ENCODE measurements around the gene PTBP1. TPM values are rescaled to one million over a fixed set of nuclear protein-coding genes. Genes with fewer than 3 reads are reported as not detected.
A peak's percentile ranks its signal among the peaks of the same experiment; 100 is the strongest.

PTBP1 gene
- total and polyA plus RNA-seq, 2 of the 13 experiments (the other 11 are each of a cell fraction or from before 2014, with no cell fraction given), result 195 to 288 TPM

GRCh38 chr19:843180-843835, 46.1 kb downstream of the PTBP1 start (continued):
- TF ChIP-seq ZBTB7B (CRISPR knock-in tag; IDR thresholded peaks at IDR 0.05), result 0 out of 2 replicates have a peak, but pooled peaks have one; percentile 14
- TF ChIP-seq ZNF280B (CRISPR knock-in tag; IDR thresholded peaks at IDR 0.05; ENCODE audit: borderline replicate concordance), result peak; percentile 30; the same call in 1 of the 2 replicates
- TF ChIP-seq IRF9 (CRISPR knock-in tag; IDR thresholded peaks at IDR 0.05; ENCODE audit: borderline replicate concordance), result no peak

GRCh38 chr19:843836-844545, 46.7 kb downstream of the PTBP1 start:
- ATAC-seq (no peak; the same call in 2 of the 3 replicates), DNase-seq (ENCODE audit: low spot score) (no peak), FAIRE-seq (no peak)
- POLR2A ChIA-PET, result no interaction called here
- CTCF ChIA-PET (ENCODE audit: low intra/inter-chr PET ratio, low total read pairs), result no interaction called here
- H3K79me2 ChIP-seq (ENCODE audit: insufficient read depth, low read length), result no peaks in the 10 kb centered on the region
- no TSS peak for BruUV-seq (replicated peaks)
- H3K4me2 ChIP-seq (ENCODE audit: low read depth, low read length), result peak overlapping the region; percentile 71
- peaks cover 18 to 73% of the 10 kb centered on the region in 2 experiments for H3K27me3 ChIP-seq (ENCODE audit: control insufficient read depth in 1 of 2, insufficient read depth in 2 of 2, low read length in 2 of 2)
- peaks cover 29% of the 10 kb centered on the region for H3K4me1 ChIP-seq (ENCODE audit: insufficient read depth, low read length)
- intact Hi-C loops (cut with micrococcal nuclease; ENCODE audit: unreplicated experiment) (no loop called here), in situ Hi-C loops (cut with HindIII; ENCODE audit: extremely low pct_ligation_motif_present, low pct_unique_long_range_greater_than_20kb) (no loop called here)
- H3K4me3 ChIP-seq (replicated peaks in 1 of 3; ENCODE audit: insufficient read depth in 1 of 3, low read depth in 2 of 3, low read length in 3 of 3), result peak overlapping the region in 2 of 3 experiments; percentile 19 to 64; a peak in 3 of 6 replicates
- H3K9me3 ChIP-seq (ENCODE audit: low read length), result no peaks in the 10 kb centered on the region
- H3K27ac ChIP-seq (ENCODE audit: extremely low read length, insufficient read depth, low read length), result no peak overlapping the region
- H4K20me1 ChIP-seq (ENCODE audit: insufficient read depth, low read length), result no peaks in the 10 kb centered on the region
- TF ChIP-seq ZNF770 (CRISPR knock-in tag; IDR thresholded peaks at IDR 0.05), result no peak
- 0 out of 2 replicates have a peak, but pooled peaks have one; percentile 2 for TF ChIP-seq ZNF121 (CRISPR knock-in tag; IDR thresholded peaks at IDR 0.05)
- TF ChIP-seq ZSCAN25 (CRISPR knock-in tag; IDR thresholded peaks at IDR 0.05), result peak; percentile 95; the same call in 1 of the 2 replicates
- TF ChIP-seq ZKSCAN8 (CRISPR knock-in tag; IDR thresholded peaks at IDR 0.05; ENCODE audit: borderline replicate concordance), result peak; percentile 96
- WGBS (ENCODE audit: low lambda C conversion rate), result 10% methylated on average over 25 of the region's 70 CpGs
- H3K36me3 ChIP-seq (replicated peaks in 1 of 2; ENCODE audit: control insufficient read depth in 1 of 2, insufficient read depth in 2 of 2, low read length in 2 of 2), result no peaks in the 10 kb centered on the region
- no peak overlapping the region for H2AFZ ChIP-seq (ENCODE audit: low read length)
- H3K9ac ChIP-seq (ENCODE audit: insufficient read depth, low read depth, low read length), result no peak overlapping the region
